Measurements from ENCODE around the gene SH3TC2.
A peak's percentile ranks its signal among the peaks of the same experiment; 100 is the strongest.

DNA sequence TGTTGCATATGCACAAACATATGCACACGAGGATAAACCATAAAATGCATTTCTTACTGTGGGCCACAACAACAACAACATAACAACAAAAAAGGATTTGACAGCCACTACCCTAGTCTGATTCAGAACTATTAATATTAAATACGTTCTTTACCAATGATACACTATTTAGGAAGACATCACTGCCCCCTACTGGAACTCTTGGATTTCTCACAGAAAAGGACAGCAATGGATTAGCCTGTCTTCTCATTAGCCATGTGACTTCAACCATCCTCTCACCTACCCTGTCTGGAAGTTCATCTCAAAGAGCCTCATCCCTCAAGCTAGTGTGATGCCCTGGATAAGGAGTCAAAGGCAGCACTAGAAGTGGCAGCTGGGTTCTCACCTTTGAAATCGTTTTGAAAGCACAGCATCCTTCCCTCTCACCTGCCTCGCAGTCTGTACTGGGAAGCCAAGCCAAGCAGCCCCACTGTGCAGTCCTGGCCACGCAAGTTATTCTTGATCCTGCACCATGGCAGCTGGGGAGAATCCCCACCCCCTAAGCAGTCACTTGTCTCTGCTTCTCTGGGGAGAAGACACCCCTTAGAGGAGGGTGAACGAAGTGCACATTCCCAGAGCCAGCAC, 64.6 kb downstream of the SH3TC2 start:
- no peak for TF ChIP-seq POLR2A (IDR thresholded peaks at IDR 0.05)
- TF ChIP-seq, protein P1, sequence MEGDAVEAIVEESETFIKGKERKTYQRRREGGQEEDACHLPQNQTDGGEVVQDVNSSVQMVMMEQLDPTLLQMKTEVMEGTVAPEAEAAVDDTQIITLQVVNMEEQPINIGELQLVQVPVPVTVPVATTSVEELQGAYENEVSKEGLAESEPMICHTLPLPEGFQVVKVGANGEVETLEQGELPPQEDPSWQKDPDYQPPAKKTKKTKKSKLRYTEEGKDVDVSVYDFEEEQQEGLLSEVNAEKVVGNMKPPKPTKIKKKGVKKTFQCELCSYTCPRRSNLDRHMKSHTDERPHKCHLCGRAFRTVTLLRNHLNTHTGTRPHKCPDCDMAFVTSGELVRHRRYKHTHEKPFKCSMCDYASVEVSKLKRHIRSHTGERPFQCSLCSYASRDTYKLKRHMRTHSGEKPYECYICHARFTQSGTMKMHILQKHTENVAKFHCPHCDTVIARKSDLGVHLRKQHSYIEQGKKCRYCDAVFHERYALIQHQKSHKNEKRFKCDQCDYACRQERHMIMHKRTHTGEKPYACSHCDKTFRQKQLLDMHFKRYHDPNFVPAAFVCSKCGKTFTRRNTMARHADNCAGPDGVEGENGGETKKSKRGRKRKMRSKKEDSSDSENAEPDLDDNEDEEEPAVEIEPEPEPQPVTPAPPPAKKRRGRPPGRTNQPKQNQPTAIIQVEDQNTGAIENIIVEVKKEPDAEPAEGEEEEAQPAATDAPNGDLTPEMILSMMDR (IDR thresholded peaks at IDR 0.05): peak; percentile 32 to 76 (median 67)
